ENCODE data around the gene RNASE12.

DNA sequence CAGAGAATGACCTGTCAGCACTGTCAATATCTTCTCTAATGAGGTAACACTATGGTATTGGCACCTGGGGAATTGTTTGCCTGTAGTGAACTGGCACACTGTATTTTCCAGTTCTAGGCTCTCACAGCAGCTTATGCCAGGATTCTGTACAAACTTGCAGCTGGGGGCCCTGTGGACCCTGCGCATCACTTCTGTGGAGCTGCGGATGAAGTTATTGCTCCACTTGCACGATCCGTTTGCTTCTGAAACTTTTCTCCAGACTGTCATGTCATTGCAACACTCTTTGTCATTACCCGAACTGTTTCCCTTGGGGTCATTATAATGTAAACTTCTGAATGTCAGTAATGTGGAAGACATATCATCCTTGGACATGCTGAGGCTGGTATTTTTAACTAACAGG lies 7.3 kb downstream of the RNASE12 start:
- TF ChIP-seq EZH2 (IDR thresholded peaks at IDR 0.05) (no peak), POLR2AphosphoS5 (IDR thresholded peaks at IDR 0.05; ENCODE audit: borderline replicate concordance, low read depth, low read length) (no peak), FOXP2 (optimal IDR thresholded peaks at IDR 0.05; ENCODE audit: control extremely low read depth, extremely low read length, insufficient read depth) (no peak)
